ENCODE results near the gene PEPD. TPM values are rescaled to one million over a fixed set of nuclear protein-coding genes. Genes with fewer than 3 reads are reported as not detected.
"Not testable (repeated sequence)": the region's sequence is repeated elsewhere in the genome, so short reads cannot be mapped to it uniquely, and the experiment has no call there.

The PEPD gene
- total RNA-seq, 1 donor from 2014 or later: 112 TPM

DNA sequence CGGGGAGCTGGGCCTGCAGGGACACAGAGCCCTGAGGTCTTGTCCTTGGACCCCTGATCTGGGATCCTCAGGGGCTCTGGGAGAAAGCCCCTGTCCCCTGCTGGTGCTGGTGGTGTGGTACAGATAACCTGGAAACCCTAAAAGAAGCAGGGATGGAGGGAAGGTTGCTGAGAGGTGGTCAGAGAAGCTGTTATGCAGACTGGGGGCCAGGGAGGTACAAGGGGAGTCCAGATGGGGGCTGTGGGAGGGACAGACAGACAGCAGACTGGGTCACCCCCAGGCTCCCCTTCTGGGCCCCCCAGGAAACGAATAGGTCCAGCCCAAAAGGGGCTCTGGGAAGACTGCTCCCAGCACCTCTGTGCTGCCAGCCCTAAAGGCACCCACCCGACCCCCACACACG lies 34.7 kb upstream of the PEPD start:
- Histone ChIP-seq H3K27me3 (no peaks in the 10 kb centered on the region), H3K4me1 (no peaks in the 10 kb centered on the region), H3K36me3 (no peaks in the 10 kb centered on the region), H3K27ac (no peak overlapping the region), H3K4me3 (no peak overlapping the region), H3K9me3 (no peaks in the 10 kb centered on the region)
- TF ChIP-seq, protein P1, sequence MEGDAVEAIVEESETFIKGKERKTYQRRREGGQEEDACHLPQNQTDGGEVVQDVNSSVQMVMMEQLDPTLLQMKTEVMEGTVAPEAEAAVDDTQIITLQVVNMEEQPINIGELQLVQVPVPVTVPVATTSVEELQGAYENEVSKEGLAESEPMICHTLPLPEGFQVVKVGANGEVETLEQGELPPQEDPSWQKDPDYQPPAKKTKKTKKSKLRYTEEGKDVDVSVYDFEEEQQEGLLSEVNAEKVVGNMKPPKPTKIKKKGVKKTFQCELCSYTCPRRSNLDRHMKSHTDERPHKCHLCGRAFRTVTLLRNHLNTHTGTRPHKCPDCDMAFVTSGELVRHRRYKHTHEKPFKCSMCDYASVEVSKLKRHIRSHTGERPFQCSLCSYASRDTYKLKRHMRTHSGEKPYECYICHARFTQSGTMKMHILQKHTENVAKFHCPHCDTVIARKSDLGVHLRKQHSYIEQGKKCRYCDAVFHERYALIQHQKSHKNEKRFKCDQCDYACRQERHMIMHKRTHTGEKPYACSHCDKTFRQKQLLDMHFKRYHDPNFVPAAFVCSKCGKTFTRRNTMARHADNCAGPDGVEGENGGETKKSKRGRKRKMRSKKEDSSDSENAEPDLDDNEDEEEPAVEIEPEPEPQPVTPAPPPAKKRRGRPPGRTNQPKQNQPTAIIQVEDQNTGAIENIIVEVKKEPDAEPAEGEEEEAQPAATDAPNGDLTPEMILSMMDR (IDR thresholded peaks at IDR 0.05): no peak
- DNase-seq (ENCODE audit: low spot score in 2 of 2): no peak
- intact Hi-C loops (cut with DNase I): no loop called here

DNA sequence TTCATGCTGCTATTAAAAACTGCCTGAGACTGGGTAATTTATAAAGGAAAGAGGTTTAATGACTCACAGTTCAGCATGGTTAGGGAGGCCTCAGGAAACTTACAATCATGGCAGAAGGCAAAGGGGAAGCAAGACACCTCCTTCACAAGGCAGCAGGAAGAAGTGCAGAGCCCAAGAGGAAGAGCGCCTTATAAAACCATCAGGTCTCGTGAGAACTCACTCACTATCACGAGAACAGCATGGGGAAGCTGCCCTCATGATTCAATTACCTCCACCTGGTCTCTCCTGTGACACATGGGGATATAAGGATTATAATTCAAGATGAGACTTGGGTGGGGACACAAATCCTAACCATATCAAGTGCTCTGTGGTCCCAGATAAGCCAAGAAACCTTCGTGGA lies 34.1 kb upstream of the PEPD start:
- DNase-seq (ENCODE audit: low spot score in 2 of 2); H3K27me3 ChIP-seq; H3K4me1 ChIP-seq; H3K36me3 ChIP-seq; H3K9me3 ChIP-seq; H3K27ac ChIP-seq; intact Hi-C loops (cut with DNase I); H3K4me3 ChIP-seq: not testable (repeated sequence)

DNA sequence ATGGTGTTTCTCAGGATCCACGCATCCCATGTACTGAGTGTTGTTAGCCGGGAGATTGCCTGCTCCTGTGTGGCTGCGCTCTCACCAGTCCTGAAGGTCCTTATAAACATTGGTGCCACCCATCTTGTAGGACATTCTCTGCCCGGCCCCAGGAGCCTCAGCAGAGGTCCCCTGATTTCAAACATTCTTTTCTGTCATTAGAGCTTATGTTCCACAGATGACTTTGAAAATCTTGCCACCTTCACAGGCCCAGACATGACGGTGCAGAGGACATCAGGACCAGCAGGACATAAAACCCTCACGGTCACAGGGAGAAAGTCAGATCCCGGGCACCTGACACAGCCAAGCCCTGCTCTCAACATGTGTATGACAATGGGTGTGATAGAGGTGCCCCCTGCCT lies 33.2 kb upstream of the PEPD start:
- Histone ChIP-seq H3K4me3 (no peak overlapping the region), H3K27ac (no peak overlapping the region), H3K4me1 (no peaks in the 10 kb centered on the region), H3K36me3 (no peaks in the 10 kb centered on the region), H3K27me3 (no peaks in the 10 kb centered on the region), H3K9me3 (no peaks in the 10 kb centered on the region)
- intact Hi-C loops (cut with DNase I): no loop called here
- TF ChIP-seq, protein P1 (IDR thresholded peaks at IDR 0.05): no peak
- no peak for DNase-seq (ENCODE audit: low spot score in 2 of 2)

DNA sequence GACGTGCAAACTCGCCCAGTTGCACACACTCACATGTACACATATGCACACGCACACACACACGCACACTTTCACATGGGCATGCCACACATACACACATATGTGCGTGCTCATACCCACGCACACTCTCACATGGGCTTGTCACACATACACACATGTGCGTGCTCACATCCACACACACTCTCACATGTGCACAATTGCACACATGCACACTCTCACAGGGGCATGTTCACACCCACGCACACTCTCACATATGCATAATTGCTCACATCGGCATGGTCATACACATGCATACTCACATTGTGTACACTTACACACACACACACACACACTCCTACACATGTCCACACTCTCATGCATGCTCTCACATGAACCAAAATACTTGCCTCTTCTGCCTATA lies 32.8 kb upstream of the PEPD start:
- Histone ChIP-seq H3K4me1 (no peaks in the 10 kb centered on the region), H3K27ac (no peak overlapping the region), H3K4me3 (no peak overlapping the region), H3K27me3 (no peaks in the 10 kb centered on the region), H3K36me3 (no peaks in the 10 kb centered on the region), H3K9me3 (no peaks in the 10 kb centered on the region)
- no peak for DNase-seq (ENCODE audit: low spot score in 2 of 2)
- intact Hi-C loops (cut with DNase I): no loop called here
- TF ChIP-seq, protein P1 (IDR thresholded peaks at IDR 0.05): no peak

DNA sequence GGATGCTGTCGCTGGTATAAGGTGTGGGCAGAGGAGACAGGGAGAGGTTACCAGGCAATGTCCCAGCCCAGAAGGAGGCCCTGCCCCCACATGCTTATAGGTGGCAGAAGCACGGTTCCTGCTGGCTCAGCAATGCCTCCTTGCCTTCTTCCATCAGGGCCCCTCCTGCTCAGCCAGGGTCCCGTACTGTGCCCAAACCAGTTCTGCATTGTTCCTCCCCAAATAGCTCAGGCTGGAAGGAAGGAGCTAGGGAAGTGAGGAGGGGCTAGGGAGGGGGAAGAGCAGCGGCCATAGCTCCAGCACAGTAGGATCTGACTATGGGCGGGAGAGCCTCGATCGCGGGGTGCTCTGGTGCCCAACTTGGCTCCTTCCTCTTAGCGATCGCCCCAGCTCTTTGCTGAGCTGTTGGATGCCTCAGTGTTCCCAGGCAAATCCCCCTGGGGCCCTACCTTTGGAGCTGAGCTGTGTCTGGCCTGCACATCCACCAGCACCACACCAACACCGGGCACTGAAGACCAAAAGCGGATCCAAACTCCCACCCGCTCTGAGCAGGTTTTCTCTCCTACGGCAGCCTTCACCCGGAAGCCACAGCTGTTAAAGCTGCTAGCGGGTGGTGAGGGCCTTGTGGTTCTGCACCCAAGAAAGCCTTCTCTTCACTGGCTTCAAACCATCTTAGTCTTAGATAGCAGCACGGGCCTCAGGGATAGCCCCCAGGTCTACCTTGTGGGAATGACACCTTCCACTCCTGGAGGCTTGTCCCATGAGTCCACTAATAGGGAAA lies 32.1 kb upstream of the PEPD start:
- TF ChIP-seq, protein P1 (IDR thresholded peaks at IDR 0.05): no peak
- intact Hi-C loops (cut with DNase I): no loop called here
- no peak overlapping the region for H3K27ac ChIP-seq
- no peaks in the 10 kb centered on the region for H3K27me3 ChIP-seq
- no peak overlapping the region for H3K4me3 ChIP-seq
- no peak for DNase-seq (ENCODE audit: low spot score in 2 of 2)
- no peaks in the 10 kb centered on the region for H3K9me3 ChIP-seq
- H3K36me3 ChIP-seq: no peaks in the 10 kb centered on the region
- H3K4me1 ChIP-seq: no peaks in the 10 kb centered on the region

DNA sequence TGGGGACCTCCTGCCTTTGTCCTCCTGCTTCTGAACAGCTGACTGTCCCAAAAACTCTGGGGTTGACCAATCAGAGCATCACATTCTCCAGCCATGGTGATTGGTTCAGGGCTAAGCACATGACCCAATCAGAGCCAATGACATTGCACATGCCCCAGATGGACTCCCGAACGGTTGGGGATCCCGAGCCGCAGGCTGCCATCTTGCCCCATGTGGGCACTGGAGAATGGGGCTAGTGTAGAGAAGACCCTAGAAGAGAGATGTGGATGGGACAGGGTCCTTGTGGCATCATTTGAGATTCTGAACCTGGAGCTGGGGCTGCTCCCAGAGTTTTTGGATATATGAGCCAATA lies 31.3 kb upstream of the PEPD start:
- Histone ChIP-seq H3K27ac (no peak overlapping the region), H3K36me3 (no peaks in the 10 kb centered on the region), H3K4me3 (no peak overlapping the region), H3K27me3 (no peaks in the 10 kb centered on the region), H3K4me1 (no peaks in the 10 kb centered on the region), H3K9me3 (no peaks in the 10 kb centered on the region)
- TF ChIP-seq, protein P1 (IDR thresholded peaks at IDR 0.05): no peak
- DNase-seq (ENCODE audit: low spot score in 2 of 2): no peak
- intact Hi-C loops (cut with DNase I): no loop called here
